ENCODE data around the gene SGMS1.
"Not testable (repeated sequence)": the region's sequence is repeated elsewhere in the genome, so short reads cannot be mapped to it uniquely, and the experiment has no call there.

SGMS1 gene

GRCh38 chr10:50508315-50509051 is 115.3 kb downstream of the SGMS1 start:
- DNase-seq (ENCODE audit: low spot score), result no peak

DNA sequence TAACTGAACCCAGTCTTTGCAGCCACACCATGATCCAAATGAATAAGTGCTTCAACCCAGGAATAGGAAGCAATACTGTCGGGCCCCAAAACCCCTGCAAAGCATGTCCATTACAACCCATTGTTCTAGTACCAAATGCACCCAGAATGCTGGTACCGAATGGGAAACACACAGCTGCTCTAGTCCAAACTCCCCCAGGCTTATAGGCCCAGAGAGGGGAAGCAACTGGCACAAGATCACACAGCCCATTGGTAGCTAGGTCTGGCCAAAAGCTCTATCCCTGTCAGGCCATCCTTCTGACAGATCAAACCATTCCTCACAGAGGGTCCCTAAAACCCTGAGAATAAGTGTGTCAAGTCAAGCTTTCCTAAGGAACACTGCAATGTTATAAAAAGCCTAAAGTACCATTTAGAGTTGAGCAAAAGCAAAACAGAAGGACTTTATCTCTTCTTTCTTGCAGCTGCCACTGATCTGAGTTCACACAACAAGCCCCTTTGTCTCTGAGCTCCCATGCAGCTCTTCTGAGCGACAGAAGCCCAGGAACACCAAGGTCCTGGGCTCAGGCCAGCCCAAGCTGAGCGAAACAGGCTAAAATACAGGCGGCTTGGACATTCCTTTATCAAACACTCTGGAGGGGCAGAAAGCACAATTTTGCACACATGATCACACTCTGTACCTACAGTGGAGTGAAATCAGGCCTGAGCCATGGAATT is 116.7 kb downstream of the SGMS1 start:
- DNase-seq (ENCODE audit: low spot score), result no peak

DNA sequence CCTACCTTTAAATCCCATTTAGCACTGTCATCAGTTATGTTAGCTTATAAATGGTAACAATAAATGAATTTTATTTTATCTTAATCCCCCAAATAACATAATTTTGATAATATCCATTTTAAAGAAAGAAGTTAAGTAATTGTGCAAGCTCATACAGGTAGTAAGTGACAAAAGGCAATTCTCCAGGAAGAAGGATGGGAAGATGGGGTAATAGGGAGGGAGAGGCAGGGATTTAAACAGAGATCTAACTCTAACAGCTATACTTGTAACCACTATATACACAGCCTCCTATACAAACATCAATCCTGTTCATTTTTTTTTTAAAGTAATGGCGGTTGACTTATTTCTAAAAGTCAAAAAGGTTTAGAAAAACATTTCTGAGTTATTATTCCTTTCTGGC is 119.4 kb downstream of the SGMS1 start:
- no peak for DNase-seq (ENCODE audit: low spot score)

DNA sequence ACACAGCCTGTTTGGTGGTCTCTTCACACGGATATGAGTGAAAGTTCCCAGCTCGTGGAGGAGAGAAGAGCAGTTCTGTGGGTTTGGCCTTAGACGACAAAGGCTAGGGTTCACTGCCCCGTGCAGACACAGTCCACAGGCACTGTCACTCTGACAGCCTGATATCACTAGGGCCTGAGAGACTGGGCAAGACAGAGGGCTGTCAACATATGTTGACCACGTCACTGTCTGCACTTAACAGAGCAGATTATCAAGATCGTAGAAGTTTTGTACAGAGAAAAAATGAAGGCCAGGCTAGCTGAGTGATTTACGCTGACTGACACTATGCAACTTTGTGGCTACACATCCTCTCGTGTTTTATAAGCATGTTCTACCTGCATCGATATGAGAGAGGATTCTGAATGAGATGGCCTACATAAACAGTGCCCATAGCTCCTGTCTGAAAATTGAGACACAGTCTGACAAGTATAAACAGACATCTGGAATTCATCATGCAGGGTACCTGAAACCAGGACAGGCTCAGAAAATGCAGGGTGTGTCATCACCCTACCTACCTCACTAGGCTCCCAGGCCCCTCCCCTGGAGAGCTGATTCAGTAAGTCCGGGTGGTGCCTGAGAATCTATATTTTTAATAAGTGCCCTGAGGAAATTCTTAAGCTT is 120.0 kb downstream of the SGMS1 start:
- DNase-seq (ENCODE audit: low spot score), result no peak

- not testable (repeated sequence) for DNase-seq (ENCODE audit: low spot score)
Measured at GRCh38 chr10:50503156-50503555, 120.6 kb downstream of the SGMS1 start.

DNA sequence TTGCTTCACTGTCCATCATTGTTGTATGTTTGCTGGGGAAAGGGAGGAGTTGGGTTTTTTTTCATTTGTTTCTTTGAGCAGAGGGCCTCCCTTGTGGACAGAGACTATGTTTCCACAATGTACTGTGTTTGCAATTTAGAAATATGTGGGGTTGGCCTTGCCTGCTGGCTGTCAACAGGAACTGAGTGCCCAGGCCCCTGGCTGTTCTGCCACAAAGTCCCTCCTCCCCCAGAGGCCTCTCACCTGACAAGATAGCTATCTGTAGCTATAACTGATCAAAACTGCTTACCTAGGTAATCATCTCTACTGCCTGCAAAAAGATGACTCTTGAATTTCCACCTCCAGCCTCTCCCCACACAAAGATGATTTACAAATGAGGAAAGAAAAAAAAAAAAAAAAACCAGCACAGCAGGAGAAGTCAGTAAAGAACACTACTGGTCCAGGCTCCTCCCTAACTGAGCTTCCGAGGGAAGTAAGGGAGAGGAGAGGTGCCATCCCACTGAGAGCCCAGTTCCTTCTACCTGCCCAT is 121.8 kb downstream of the SGMS1 start:
- no peak for DNase-seq (ENCODE audit: low spot score)

DNA sequence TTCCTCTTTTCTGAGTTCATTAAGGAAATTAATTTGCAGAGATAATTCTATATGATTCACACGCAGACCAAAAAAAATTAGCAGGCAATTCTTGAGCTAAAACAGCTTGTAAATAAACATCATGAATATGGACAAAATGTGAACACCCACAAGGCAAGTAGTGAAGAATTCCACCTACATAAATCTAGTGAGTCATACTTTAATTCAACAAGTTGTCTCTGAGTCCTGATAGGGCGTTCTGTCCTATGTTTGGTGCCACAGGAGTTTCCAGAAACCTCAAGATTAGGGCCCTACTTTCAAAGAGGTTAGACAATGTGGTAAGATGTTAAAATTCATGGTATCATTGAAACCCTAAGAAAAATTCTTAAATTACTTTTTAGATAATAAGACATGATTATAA is 122.3 kb downstream of the SGMS1 start:
- peak; percentile 33 for DNase-seq (ENCODE audit: low spot score)

DNA sequence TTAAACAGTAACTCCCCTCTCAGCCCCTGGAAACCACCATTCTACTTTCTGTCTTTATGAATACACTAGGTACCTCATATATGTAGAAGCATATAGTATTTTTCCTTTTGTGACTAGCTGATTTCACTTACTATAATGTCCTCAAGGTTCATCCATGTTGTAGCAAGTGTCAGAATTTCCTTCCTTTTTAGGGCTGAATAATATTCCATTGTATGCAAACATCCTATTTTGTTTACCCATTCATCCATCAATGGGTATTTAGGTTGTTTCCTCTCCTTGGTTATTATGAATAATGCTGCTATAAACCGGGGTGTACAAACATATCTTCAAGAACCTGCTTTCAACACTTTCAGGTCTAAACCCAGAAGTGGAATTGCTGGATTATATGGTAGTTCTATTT is 125.3 kb downstream of the SGMS1 start:
- no peak for DNase-seq (ENCODE audit: low spot score)

DNA sequence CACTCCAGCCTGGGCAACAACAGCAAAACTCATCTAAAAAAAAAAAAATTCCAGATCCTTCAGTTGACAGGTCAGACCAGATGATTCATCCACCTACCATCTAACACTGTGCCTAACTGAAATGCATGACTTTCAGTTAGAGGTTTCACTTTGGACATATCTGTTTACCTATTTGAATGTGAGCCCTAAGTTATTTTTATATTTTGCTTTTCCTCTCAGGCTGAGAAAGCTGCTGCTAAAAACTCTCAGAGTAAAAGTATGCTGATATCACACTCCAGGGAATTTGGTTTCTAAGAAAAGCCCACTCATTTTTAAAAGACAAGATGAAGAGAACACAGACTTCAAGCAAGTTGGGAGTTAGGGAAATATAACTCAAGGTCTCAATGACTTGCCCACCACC is 126.0 kb downstream of the SGMS1 start:
- DNase-seq (ENCODE audit: low spot score), result peak; percentile 49

GRCh38 chr10:50496228-50496627 is 127.5 kb downstream of the SGMS1 start:
- DNase-seq (ENCODE audit: low spot score), result no peak

DNA sequence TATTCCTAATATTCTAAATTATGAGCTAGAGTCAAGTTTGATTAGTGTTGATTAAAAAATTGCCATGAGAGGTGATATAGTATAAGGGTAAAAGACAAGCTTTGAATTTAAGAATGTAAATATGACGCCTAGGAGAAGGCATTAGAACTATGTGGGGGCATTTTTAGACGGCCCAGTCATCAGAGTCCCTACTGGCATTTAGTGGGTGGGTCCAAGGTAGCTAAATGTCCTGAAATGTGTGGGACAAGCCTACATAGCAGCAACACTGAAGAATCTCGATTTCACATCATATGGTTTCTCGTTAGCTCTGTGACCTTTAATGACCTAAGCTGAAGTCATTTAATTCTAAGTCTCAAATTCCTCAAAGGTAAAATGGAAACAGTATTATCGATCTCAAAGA is 133.5 kb downstream of the SGMS1 start:
- DNase-seq (ENCODE audit: low spot score), result no peak

DNA sequence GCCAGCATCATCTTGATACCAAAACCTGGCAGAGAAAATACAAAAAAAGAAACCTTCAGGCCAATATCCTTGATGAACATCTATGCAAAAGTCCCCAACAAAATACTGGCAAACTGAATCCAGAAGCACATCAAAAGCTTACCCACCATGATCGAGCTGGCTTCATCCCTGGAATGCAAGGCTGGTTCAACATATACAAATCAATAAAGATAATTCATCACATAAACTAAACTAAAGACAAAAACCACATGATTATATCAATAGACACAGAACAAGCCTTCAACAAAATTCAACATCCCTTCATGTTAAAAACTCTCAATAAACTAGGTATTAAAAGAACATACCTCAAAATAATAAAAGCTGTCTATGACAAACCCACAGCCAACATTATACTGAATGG is 139.2 kb downstream of the SGMS1 start:
- DNase-seq (ENCODE audit: low spot score), result not testable (repeated sequence)

DNA sequence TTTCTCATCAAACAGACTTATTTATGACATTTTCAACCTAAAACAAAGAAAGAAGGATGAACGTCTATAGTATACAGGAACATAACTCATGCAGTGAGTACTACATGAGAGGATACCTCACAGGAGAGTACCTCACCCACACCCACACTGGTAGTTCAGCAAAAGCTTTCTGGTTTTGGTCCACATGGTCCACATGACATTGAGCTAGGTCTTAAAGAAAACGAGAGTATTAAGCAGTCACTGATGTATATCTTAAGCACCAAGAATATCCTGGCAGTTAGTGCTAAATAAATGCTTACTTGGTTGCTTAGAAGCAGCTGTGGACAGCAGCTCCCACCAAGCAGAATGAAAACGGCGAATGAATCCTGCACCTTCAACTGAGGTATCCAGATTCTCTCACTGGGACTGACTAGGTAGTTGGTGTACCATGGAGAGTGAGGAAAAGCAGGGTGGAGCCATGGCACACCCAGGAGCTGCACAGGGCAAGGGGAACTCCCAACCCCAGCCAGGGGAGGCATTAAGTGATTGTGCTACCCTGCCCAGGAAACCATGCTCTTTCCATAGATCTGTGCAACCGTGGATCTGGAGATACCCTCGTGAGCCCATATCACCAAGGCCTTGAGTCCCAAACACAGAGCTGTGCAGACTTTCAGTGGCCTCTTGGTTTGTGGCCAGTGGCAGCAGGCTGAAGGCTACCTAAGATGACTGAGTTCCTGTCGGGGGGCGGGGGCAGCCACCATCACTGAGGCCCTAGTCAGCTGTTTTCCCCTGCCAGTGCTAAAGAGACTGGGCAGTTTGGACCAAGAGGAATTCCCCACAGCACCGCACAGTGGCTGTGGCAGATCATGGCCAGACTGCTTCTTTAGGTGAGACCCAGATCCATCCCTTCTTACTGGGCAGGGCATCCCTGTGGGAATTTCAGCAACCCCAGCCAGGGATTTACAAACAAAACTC is 143.4 kb downstream of the SGMS1 start:
- DNase-seq (ENCODE audit: low spot score), result no peak

DNA sequence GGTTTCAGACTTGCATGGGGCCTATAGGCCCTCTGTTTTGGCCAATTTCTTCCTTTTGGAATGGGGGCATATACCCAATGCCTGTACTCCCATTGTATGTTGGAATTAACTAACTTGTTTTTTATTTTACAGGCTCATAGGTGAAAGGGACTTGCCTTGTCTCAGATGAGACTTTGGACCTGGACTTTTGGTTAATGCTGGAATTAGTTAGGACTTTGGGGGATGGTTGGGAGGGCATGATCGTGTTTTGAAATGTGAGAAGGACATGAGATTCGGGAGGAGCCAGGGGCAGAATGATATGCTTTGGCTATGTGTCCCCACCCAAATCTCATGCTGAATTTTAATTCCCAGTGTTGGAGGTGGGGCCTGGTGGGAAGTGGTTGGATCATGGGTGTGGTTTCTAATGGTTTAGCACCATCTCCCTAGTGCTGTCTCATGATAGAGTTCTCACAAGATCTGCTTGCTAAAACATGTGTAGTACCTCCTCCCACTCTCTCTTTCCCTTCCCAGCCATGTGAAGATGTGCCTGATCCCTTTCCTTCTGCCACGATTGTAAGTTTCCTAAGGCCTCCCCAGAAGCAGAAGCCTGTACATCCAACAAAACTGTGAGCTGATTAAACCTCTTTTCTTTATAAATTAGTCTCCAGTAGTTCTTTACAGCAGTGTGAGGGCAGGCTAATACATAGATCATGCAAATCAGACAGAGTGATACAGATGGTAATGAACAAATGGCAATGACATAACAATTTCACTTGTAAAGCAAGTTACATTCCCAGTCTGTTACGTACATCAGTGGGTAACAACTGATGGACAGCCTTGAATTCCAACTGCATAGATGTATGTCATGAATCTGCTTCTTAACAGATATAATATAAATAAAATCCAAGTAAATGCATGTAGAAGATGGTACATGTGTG is 146.2 kb downstream of the SGMS1 start:
- no peak for DNase-seq (ENCODE audit: low spot score)

DNA sequence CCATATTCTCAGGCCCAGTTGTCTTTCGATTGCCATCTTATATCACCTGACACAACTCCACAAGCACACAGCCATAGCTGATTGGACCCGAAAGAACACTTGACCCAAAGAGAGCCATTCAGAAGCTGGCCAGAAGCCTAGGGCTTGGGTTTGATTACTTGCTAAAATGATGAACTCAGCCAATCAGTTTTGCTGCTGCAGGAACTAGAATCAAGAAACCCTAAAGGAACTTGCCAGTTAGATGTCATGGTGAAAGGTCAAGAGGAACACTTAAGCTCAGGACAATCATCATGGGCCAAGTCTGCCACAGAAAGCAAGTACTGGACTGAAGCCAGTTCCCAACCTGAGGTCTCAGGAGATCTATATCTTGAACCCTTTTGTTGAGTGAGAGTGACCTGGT is 150.0 kb downstream of the SGMS1 start:
- no peak for DNase-seq (ENCODE audit: low spot score)

GRCh38 chr10:50472914-50473313 is 150.8 kb downstream of the SGMS1 start:
- no peak for DNase-seq (ENCODE audit: low spot score)

GRCh38 chr10:50471583-50471975 is 152.2 kb downstream of the SGMS1 start:
- no peak for DNase-seq (ENCODE audit: low spot score)

GRCh38 chr10:50470798-50471582 is 152.8 kb downstream of the SGMS1 start:
- DNase-seq (ENCODE audit: low spot score), result peak; percentile 7

- DNase-seq (ENCODE audit: low spot score), result no peak
Measured at GRCh38 chr10:50470345-50470744, 153.4 kb downstream of the SGMS1 start.

GRCh38 chr10:50469778-50470193 is 154.0 kb downstream of the SGMS1 start:
- no peak for DNase-seq (ENCODE audit: low spot score)

Data from AG08395 (cell line).